SJCRH30 (cell line): ENCODE measurements around the gene ART3. TPM values are rescaled to one million over a fixed set of nuclear protein-coding genes. Genes with fewer than 3 reads are reported as not detected.
"Not testable (repeated sequence)": the region's sequence is repeated elsewhere in the genome, so short reads cannot be mapped to it uniquely, and the experiment has no call there.

Experiments used
- DNase-seq, 2 experiments: peaks; one replicate each; pipeline ENCODE4 v3.0.0-alpha.2; 2015 to 2020
- H3K27ac ChIP-seq: fragments of 250-450 bp; sonication (Bioruptor Pico); 2 replicates; pipeline ENCODE4 v1.5.1; 2020; ENCODE audit warnings: mild to moderate bottlenecking, moderate library complexity
- H3K27me3 ChIP-seq: fragments of 250-450 bp; sonication (Bioruptor Pico); 2 replicates; pipeline ENCODE4 v1.5.1; 2020; ENCODE audit warnings: mild to moderate bottlenecking, moderate library complexity
- H3K36me3 ChIP-seq: fragments of 250-450 bp; sonication (Bioruptor Pico); 2 replicates; pipeline ENCODE4 v1.5.1; 2020; ENCODE audit warnings: mild to moderate bottlenecking, moderate library complexity
- H3K4me1 ChIP-seq: fragments of 250-450 bp; sonication (Bioruptor Pico); 2 replicates; pipeline ENCODE4 v1.5.1; 2020; ENCODE audit warnings: mild to moderate bottlenecking, moderate library complexity
- H3K4me3 ChIP-seq: fragments of 250-450 bp; sonication (Bioruptor Pico); 2 replicates; pipeline ENCODE4 v1.5.1; 2020; ENCODE audit warnings: mild to moderate bottlenecking, moderate library complexity
- H3K9me3 ChIP-seq: fragments of 250-450 bp; sonication (Bioruptor Pico); replicated peaks from 2 replicates; pipeline ENCODE4 v1.5.1; 2020; ENCODE audit warnings: mild to moderate bottlenecking, moderate library complexity
- total RNA-seq: library from RNA; depleted of rRNA; stranded (reverse); fragments of >200 nt; shearing (Covaris generic); gene quantifications from 2 replicates; pipeline ENCODE4 v1.2.3, GENCODE V29; 2014; rRNA removed

Gene ART3
- 6.0 TPM in 2 replicates for total RNA-seq

DNA sequence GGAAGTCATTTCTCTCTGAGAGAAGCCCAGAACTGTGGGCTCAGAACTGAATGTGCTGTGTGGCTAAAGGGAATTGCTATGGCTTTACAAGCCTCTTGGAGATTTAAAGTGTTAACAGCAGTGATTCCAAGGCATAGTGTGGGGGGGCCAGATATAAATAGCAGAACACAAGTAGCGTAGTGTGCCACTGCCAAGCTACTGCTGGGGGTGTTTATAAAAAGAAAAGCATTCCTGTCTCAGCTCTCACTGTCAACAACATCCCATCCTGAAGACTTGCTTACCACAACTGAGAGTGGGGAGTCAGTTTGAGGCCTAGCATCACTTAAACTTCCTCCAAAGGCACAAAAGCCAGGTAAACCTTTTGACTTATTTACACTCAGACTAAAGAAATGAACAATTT is at the start of gene ART3:
Gene ART3 (plus strand): TSS at position 242 of the 400 bp plus-strand sequence. CDS start 1,181 bp downstream, outside the sequence.
- Histone ChIP-seq H3K4me1 (no peaks in the 10 kb centered on the region), H3K36me3 (no peaks in the 10 kb centered on the region; the same call in 1 of the 2 replicates), H3K9me3 (no peaks in the 10 kb centered on the region), H3K27me3 (no peaks in the 10 kb centered on the region), H3K4me3 (no peak within 1 kb of the TSS), H3K27ac (no peak within 1 kb of the TSS)
- DNase-seq = no peak

GRCh38 chr4:76028350-76028765 is 46.2 kb upstream of the ART3 start:
- no peaks in the 10 kb centered on the region for H3K9me3 ChIP-seq

DNA sequence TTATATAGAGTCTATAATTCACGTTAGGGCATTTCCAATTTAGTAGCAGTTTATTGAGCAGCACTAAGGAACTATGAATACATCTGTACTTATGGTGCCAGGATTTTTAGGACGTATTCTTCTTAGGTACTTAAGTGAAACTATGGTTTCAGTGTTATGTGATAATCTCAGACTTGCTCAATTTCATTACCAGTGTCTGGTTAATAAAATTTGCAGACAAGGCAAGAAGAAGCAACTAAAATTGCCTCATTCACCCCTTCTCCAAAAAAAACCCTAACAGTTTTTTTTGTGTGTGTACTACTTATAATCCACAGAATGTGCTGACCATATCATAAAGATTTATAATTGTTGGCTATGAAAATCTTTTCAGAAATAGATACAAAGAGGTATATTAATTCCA is 45.2 kb upstream of the ART3 start:
- no peak overlapping the region for H3K27ac ChIP-seq
- no peaks in the 10 kb centered on the region for H3K9me3 ChIP-seq
- DNase-seq = no peak
- no peak overlapping the region for H3K4me3 ChIP-seq
- H3K36me3 ChIP-seq = no peaks in the 10 kb centered on the region
- H3K27me3 ChIP-seq = 0 out of 2 replicates have a peak, but pooled peaks cover 3% of the 10 kb centered on the region
- H3K4me1 ChIP-seq = no peaks in the 10 kb centered on the region

More at GRCh38 chr4:76028350-76028765, 46.2 kb upstream of the ART3 start:
- peak in 1 of 2 experiments; percentile 28 for DNase-seq
- Histone ChIP-seq H3K4me1 (no peaks in the 10 kb centered on the region), H3K4me3 (peak overlapping the region; percentile 37), H3K27me3 (0 out of 2 replicates have a peak, but pooled peaks cover 3% of the 10 kb centered on the region), H3K36me3 (no peaks in the 10 kb centered on the region), H3K27ac (no peak overlapping the region)

DNA sequence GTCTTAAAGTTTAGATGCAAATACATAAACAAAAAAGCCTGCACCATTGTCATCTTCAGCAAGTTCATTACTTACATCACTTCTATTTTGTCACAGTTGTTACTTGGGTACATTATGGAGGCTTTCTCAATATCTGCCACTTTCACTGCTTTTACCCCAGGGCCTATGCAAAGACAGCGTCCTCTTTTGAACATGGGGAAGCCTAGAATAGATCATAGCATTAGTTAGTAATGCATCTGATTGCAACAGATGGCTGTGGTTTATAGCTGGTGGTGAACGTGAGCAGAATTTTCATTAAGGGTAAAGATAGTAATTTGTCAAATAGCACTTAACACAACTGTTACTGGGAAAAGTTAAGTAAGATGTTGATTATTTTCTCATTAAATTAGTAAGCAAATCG is 39.4 kb upstream of the ART3 start:
- DNase-seq = no peak
- no peaks in the 10 kb centered on the region for H3K36me3 ChIP-seq
- no peaks in the 10 kb centered on the region for H3K9me3 ChIP-seq
- H3K27me3 ChIP-seq = 0 out of 2 replicates have a peak, but pooled peaks cover 3% of the 10 kb centered on the region
- no peaks in the 10 kb centered on the region for H3K4me1 ChIP-seq
- no peak overlapping the region for H3K27ac ChIP-seq
- H3K4me3 ChIP-seq = no peak overlapping the region

- Histone ChIP-seq H3K4me1 (no peaks in the 10 kb centered on the region), H3K27ac (no peak within 1 kb of the TSS), H3K27me3 (0 out of 2 replicates have a peak, but pooled peaks cover 1% of the 10 kb centered on the region), H3K9me3 (no peaks in the 10 kb centered on the region), H3K4me3 (no peak within 1 kb of the TSS), H3K36me3 (no peaks in the 10 kb centered on the region)
- no peak for DNase-seq
Observed at GRCh38 chr4:76035799-76036380, 38.6 kb upstream of the ART3 start, which contains the start of gene CXCL11. TSS of gene CXCL11 (minus strand) at chr4:76036070. CDS start at chr4:76035987, 83 bp downstream.

GRCh38 chr4:76036855-76037254 is 37.7 kb upstream of the ART3 start:
- no peak for DNase-seq
- Histone ChIP-seq H3K27me3 (no peaks in the 10 kb centered on the region), H3K9me3 (no peaks in the 10 kb centered on the region), H3K27ac (no peak overlapping the region), H3K4me3 (no peak overlapping the region), H3K4me1 (no peaks in the 10 kb centered on the region), H3K36me3 (no peaks in the 10 kb centered on the region)

DNA sequence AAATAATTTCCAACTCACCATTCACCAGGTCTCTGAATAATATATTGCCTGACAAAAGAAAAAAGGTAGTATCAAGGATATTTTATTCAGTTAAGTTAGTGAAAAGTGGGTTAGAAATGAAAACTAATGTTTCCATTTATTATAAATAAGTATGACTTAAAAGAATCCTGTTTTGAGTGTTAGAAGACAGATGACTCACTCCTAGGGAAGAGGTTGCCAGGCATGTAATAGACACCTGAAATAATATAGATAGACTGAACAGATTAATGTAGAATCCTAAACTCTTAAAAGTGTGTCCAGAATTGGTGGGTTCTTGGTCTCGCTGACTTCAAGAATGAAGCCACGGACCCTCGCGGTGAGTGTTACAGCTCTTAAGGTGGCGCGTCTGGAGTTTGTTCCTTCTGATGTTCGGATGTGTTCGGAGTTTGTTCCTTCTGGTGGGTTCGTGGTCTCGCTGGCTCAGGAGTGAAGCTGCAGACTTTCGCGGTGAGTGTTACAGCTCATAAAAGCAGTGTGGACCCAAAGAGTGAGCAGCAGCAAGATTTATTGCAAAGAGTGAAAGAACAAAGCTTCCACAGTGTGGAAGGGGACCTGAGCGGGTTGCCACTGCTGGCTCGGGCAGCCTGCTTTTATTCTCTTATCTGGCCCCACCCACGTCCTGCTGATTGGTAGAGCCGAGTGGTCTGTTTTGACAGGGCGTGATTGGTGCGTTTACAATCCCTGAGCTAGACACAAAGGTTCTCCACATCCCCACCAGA is 32.1 kb upstream of the ART3 start:
- H3K9me3 ChIP-seq, H3K4me3 ChIP-seq, H3K36me3 ChIP-seq, H3K27ac ChIP-seq, H3K27me3 ChIP-seq, H3K4me1 ChIP-seq, DNase-seq: not testable (repeated sequence)

DNA sequence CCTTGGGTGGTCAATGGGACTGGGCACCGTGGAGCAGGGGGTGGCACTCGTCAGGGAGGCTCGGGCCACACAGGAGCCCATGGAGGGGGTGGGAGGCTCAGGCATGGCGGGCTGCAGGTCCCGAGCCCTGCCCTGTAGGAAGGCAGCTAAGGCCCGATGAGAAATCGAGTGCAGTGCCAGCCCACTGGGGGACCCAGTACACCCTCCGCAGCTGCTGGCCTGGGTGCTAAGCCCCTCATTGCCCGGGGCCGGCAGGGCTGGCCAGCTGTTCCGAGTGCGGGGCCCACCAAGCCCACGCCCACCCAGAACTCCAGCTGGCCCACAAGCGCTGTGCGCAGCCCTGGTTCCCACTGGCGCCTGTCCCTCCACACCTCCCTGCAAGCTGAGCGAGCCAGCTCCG is 31.2 kb upstream of the ART3 start:
- H3K4me1 ChIP-seq, H3K27ac ChIP-seq, H3K4me3 ChIP-seq, H3K27me3 ChIP-seq, H3K9me3 ChIP-seq, H3K36me3 ChIP-seq, DNase-seq: not testable (repeated sequence)

GRCh38 chr4:76044686-76045085 is 29.8 kb upstream of the ART3 start:
- not testable (repeated sequence) for H3K4me3 ChIP-seq, DNase-seq, H3K36me3 ChIP-seq, H3K27me3 ChIP-seq, H3K9me3 ChIP-seq, H3K4me1 ChIP-seq, H3K27ac ChIP-seq

DNA sequence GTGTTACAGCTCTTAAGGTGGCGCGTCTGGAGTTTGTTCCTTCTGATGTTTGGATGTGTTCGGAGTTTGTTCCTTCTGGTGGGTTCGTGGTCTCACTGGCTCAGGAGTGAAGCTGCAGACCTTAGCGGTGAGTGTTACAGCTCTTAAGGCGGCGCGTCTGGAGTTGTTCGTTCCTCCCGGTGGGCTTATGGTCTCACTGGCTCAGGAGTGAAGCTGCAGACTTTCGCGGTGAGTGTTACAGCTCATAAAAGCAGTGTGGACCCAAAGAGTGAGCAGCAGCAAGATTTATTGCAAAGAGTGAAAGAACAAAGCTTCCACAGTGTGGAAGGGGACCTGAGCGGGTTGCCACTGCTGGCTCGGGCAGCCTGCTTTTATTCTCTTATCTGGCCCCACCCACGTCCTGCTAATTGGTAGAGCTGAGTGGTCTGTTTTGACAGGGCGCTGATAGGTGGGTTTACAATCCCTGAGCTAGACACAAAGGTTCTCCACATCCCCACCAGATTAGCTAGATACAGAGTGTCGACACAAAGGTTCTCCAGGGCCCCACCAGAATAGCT is 24.6 kb upstream of the ART3 start:
- H3K27me3 ChIP-seq, H3K9me3 ChIP-seq, H3K4me3 ChIP-seq, H3K36me3 ChIP-seq, H3K27ac ChIP-seq, DNase-seq: not testable (repeated sequence)
- H3K4me1 ChIP-seq = peaks cover 16% of the 10 kb centered on the region

- not testable (repeated sequence) for DNase-seq, H3K27ac ChIP-seq, H3K9me3 ChIP-seq, H3K27me3 ChIP-seq, H3K4me3 ChIP-seq, H3K36me3 ChIP-seq
- H3K4me1 ChIP-seq = peaks cover 16% of the 10 kb centered on the region
Observed at GRCh38 chr4:76050560-76051050, 23.9 kb upstream of the ART3 start.

- Histone ChIP-seq H3K27me3 (no peaks in the 10 kb centered on the region), H3K36me3 (no peaks in the 10 kb centered on the region), H3K9me3 (no peaks in the 10 kb centered on the region), H3K27ac (peak overlapping the region; percentile 75), H3K4me3 (peak overlapping the region; percentile 31), H3K4me1 (peaks cover 20% of the 10 kb centered on the region)
- peak; percentile 72 to 93 for DNase-seq
Observed at GRCh38 chr4:76053730-76054129, 20.8 kb upstream of the ART3 start.

- Histone ChIP-seq H3K4me3 (no peak overlapping the region), H3K9me3 (0 out of 2 replicates have a peak, but pooled peaks cover 5% of the 10 kb centered on the region), H3K27me3 (no peaks in the 10 kb centered on the region; the same call in 1 of the 2 replicates), H3K4me1 (peaks cover 24% of the 10 kb centered on the region), H3K36me3 (no peaks in the 10 kb centered on the region), H3K27ac (no peak overlapping the region)
- DNase-seq = no peak
Observed at GRCh38 chr4:76055016-76055415, 19.5 kb upstream of the ART3 start.

- Histone ChIP-seq H3K36me3 (no peaks in the 10 kb centered on the region), H3K4me1 (peaks cover 24% of the 10 kb centered on the region), H3K9me3 (0 out of 2 replicates have a peak, but pooled peaks cover 5% of the 10 kb centered on the region), H3K27ac (no peak overlapping the region), H3K27me3 (no peaks in the 10 kb centered on the region; the same call in 1 of the 2 replicates), H3K4me3 (no peak overlapping the region)
- DNase-seq = no peak
Observed at GRCh38 chr4:76055421-76055820, 19.1 kb upstream of the ART3 start.

DNA sequence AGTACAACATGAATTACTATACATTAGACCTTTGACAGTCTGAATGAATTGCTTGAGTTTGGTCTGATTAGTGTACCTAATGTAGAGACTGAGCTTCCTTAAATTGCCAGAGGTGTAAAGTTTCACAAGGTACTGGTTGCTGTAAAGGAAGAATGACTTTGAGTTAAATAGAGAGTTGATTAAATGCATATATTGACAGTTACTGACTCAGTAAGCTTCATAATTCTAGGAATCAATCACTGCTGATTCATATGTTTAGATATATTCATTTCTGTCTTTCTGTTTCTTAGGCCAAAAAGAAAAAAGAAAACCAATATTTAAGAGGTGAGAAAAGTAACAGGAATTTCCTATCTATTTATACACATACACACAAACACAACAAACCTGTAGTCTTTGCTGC is 16.2 kb upstream of the ART3 start:
- DNase-seq = no peak
- Histone ChIP-seq H3K27me3 (no peaks in the 10 kb centered on the region; the same call in 1 of the 2 replicates), H3K4me3 (no peak overlapping the region), H3K36me3 (no peaks in the 10 kb centered on the region), H3K9me3 (0 out of 2 replicates have a peak, but pooled peaks cover 5% of the 10 kb centered on the region), H3K27ac (no peak overlapping the region), H3K4me1 (peaks cover 20% of the 10 kb centered on the region)
